Esophagus squamous epithelium (tissue), 4 donors: ENCODE data around the gene LRRC32.

Experiments used
- CTCF ChIP-seq, 6 experiments: fragments of 450-650 bp in 4 of 6; fragments of 200-600 bp in 2 of 6; sonication (generic) in 2 of 6; IDR thresholded peaks; one replicate each; pipeline ENCODE4 v1.5.1; 2016 to 2019; ENCODE audit warnings: antibody characterized with exemption in 6 of 6, mild to moderate bottlenecking in 4 of 6, moderate library complexity in 4 of 6
- POLR2A ChIP-seq, 4 donors: fragments of 450-650 bp; IDR thresholded peaks; one replicate each; pipeline ENCODE4 v1.6.1; 2017; ENCODE audit warnings: antibody characterized with exemption in 4 of 4, mild to moderate bottlenecking in 4 of 4, moderate library complexity in 3 of 4

- TF ChIP-seq CTCF (IDR thresholded peaks at IDR 0.05), result no peak
- TF ChIP-seq POLR2A (IDR thresholded peaks at IDR 0.05), result no peak
Measured at GRCh38 chr11:76713499-76713898, 43.0 kb upstream of the LRRC32 start.
